Osteoblast (primary cell): Measurements from ENCODE around the gene NLGN1. TPM values are rescaled to one million over a fixed set of nuclear protein-coding genes. Genes with fewer than 3 reads are reported as not detected.

ENCODE experiments used
- DNase-seq: peaks from one replicate; pipeline ENCODE4 v3.0.0; 2011; ENCODE audit warnings: low spot score, mixed read lengths; ENCODE audit not compliant: insufficient read length; ENCODE audit errors: missing footprints
- H2AFZ ChIP-seq: 2 replicates; pipeline ENCODE4 v1.6.0; 2011; ENCODE audit warnings: mild to moderate bottlenecking, low read length
- H3K27ac ChIP-seq: 2 replicates; pipeline ENCODE4 v1.5.1; 2011; ENCODE audit warnings: mild to moderate bottlenecking, low read depth, low read length, moderate library complexity
- H3K27me3 ChIP-seq: 2 replicates; pipeline ENCODE4 v1.6.0; 2012; ENCODE audit warnings: mild to moderate bottlenecking, control low read depth, inconsistent platforms, low read length, moderate library complexity; ENCODE audit not compliant: insufficient read depth
- H3K36me3 ChIP-seq: 2 replicates; pipeline ENCODE4 v1.5.1; 2011; ENCODE audit warnings: mild to moderate bottlenecking, low read length, control low read depth, moderate library complexity; ENCODE audit not compliant: insufficient read depth
- H3K4me1 ChIP-seq: 2 replicates; pipeline ENCODE4 v1.5.1; 2011; ENCODE audit warnings: mild to moderate bottlenecking, low read length, control low read depth, moderate library complexity; ENCODE audit not compliant: insufficient read depth
- H3K4me2 ChIP-seq: 2 replicates; pipeline ENCODE4 v1.6.0; 2011; ENCODE audit warnings: mild to moderate bottlenecking, low read length; ENCODE audit not compliant: insufficient read depth
- H3K4me3 ChIP-seq: fragments of 200-600 bp; sonication (generic); 3 replicates; pipeline ENCODE4 v1.5.1; 2012; ENCODE audit warnings: mild to moderate bottlenecking, low read length, inconsistent platforms; ENCODE audit not compliant: insufficient read depth
- H3K79me2 ChIP-seq: 2 replicates; pipeline ENCODE4 v1.6.0; 2012; ENCODE audit warnings: mild to moderate bottlenecking, low read length, control low read depth, inconsistent platforms; ENCODE audit not compliant: insufficient read depth
- H3K9me3 ChIP-seq: 2 replicates; pipeline ENCODE4 v1.5.1; 2011; ENCODE audit warnings: low read depth, low read length, control low read depth
- H4K20me1 ChIP-seq: 2 replicates; pipeline ENCODE4 v1.6.0; 2012; ENCODE audit warnings: mild to moderate bottlenecking, low read length, control low read depth; ENCODE audit not compliant: insufficient read depth
- total RNA-seq: library from RNA; depleted of rRNA; stranded (reverse); fragments of >200 nt; gene quantifications from 2 replicates; pipeline ENCODE4 v1.2.3, GENCODE V29; 2012
- TF ChIP-seq, protein P1 (sequence below): IDR thresholded peaks from 2 replicates; pipeline ENCODE4 v1.5.1; 2011; ENCODE audit warnings: mild to moderate bottlenecking, low read depth, low read length, moderate library complexity; ENCODE audit errors: extremely low read depth

The NLGN1 gene
- total RNA-seq, 1 donor: 9.0 TPM

DNA sequence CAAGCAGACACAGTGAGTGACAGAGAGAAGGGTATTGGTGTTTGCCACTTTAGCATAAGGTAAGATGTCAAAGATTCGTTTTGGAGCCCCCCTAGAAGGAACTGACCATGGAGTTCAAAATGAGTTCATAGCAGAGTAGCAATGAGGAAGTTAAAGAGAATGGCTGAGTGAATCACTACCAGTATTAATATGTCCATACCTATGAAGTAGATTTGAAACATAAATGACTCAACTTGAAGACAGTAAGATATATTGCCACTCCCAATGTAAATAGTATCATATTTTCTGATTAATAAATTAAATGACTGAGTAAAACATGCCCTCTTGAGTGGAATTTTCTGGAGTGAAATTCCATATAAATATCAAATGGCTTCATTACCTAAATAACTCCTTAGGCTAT lies 675.1 kb downstream of the NLGN1 start:
- Histone ChIP-seq H3K9me3 (no peaks in the 10 kb centered on the region), H3K36me3 (no peaks in the 10 kb centered on the region), H3K27ac (no peak overlapping the region), H2AFZ (no peak overlapping the region), H3K4me2 (no peak overlapping the region), H3K79me2 (no peaks in the 10 kb centered on the region), H3K4me3 (no peak overlapping the region), H3K27me3 (no peaks in the 10 kb centered on the region), H4K20me1 (no peaks in the 10 kb centered on the region), H3K4me1 (no peaks in the 10 kb centered on the region)
- TF ChIP-seq, protein P1, sequence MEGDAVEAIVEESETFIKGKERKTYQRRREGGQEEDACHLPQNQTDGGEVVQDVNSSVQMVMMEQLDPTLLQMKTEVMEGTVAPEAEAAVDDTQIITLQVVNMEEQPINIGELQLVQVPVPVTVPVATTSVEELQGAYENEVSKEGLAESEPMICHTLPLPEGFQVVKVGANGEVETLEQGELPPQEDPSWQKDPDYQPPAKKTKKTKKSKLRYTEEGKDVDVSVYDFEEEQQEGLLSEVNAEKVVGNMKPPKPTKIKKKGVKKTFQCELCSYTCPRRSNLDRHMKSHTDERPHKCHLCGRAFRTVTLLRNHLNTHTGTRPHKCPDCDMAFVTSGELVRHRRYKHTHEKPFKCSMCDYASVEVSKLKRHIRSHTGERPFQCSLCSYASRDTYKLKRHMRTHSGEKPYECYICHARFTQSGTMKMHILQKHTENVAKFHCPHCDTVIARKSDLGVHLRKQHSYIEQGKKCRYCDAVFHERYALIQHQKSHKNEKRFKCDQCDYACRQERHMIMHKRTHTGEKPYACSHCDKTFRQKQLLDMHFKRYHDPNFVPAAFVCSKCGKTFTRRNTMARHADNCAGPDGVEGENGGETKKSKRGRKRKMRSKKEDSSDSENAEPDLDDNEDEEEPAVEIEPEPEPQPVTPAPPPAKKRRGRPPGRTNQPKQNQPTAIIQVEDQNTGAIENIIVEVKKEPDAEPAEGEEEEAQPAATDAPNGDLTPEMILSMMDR: no peak
- no peak for DNase-seq

DNA sequence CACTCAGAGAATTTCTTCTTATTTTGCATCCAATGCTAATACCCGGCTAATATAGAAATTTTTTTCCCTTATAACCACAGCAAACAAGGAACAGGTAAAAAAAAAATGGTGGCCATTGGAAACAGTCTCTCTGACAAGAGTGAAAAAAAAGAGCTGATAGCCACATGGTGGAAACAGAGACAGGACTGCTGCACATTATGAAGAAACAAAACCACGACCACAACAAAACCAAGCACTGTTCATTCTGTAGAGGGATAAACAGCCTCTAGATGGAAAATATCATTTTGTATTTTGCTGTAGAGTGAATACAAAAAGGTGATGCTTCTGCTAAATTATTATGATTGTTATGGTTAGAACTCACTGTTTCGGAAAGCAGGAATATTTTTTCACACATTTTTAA lies 686.2 kb downstream of the NLGN1 start:
- H3K9me3 ChIP-seq: no peaks in the 10 kb centered on the region
- TF ChIP-seq, protein P1: no peak
- no peaks in the 10 kb centered on the region for H3K27me3 ChIP-seq
- H3K27ac ChIP-seq: no peak overlapping the region
- DNase-seq: no peak
- no peaks in the 10 kb centered on the region for H3K4me1 ChIP-seq
- no peaks in the 10 kb centered on the region for H3K36me3 ChIP-seq
- H3K4me2 ChIP-seq: no peak overlapping the region
- no peak overlapping the region for H2AFZ ChIP-seq
- no peaks in the 10 kb centered on the region for H3K79me2 ChIP-seq
- H3K4me3 ChIP-seq: no peak overlapping the region
- H4K20me1 ChIP-seq: no peaks in the 10 kb centered on the region

DNA sequence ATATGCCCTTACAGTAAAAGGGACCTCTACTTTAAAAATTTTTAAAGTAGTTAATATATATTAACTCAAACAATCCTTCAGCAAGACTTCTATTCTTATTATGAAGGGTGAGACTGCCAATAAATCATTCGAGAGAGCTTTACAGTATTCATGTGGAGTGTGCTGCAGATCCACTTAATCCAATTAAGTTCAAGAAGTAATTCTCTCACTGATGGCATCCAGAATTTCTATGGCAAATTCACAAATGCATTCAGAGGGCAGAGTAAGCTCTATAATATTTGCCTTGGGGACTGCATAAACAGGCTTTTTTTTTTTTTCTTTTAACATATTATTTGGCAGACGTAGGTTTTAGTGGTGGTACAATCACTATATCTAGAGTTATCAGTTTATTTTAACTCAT lies 692.0 kb downstream of the NLGN1 start:
- TF ChIP-seq, protein P1: no peak
- no peaks in the 10 kb centered on the region for H3K9me3 ChIP-seq
- DNase-seq: no peak
- H3K4me2 ChIP-seq: no peak overlapping the region
- H3K4me1 ChIP-seq: peaks cover 9% of the 10 kb centered on the region
- no peaks in the 10 kb centered on the region for H3K36me3 ChIP-seq
- no peak overlapping the region for H3K4me3 ChIP-seq
- no peaks in the 10 kb centered on the region for H3K27me3 ChIP-seq
- H4K20me1 ChIP-seq: no peaks in the 10 kb centered on the region
- H3K79me2 ChIP-seq: no peaks in the 10 kb centered on the region
- no peak overlapping the region for H3K27ac ChIP-seq
- no peak overlapping the region for H2AFZ ChIP-seq

DNA sequence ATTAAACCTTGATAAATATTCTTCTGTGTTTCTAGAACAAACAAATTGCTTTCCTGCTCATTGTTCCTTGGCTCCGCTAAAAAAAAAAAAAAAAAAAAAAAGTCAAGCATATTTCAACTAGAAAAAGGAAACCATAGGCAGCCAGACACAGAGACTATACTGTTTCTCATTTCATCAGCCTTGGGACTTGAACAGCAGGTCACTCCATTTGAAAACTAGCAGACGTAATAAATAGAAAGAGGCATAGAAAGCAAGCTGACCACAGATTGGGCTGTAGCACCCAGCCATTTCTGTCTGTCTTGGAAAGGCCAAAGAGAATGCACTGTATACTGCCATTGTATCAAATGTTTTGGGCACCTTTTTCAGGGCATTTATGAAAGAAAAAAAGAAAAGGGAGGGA lies 697.1 kb downstream of the NLGN1 start:
- H3K79me2 ChIP-seq: no peaks in the 10 kb centered on the region
- no peak for DNase-seq
- no peaks in the 10 kb centered on the region for H4K20me1 ChIP-seq
- no peaks in the 10 kb centered on the region for H3K27me3 ChIP-seq
- TF ChIP-seq, protein P1: no peak
- H2AFZ ChIP-seq: no peak overlapping the region
- H3K9me3 ChIP-seq: no peaks in the 10 kb centered on the region
- H3K4me1 ChIP-seq: peaks cover 9% of the 10 kb centered on the region
- H3K4me3 ChIP-seq: no peak overlapping the region
- no peak overlapping the region for H3K27ac ChIP-seq
- no peak overlapping the region for H3K4me2 ChIP-seq
- H3K36me3 ChIP-seq: no peaks in the 10 kb centered on the region
